Left renal cortex interstitium (tissue), 4 donors: Measurements from ENCODE around the gene MBD3. TPM values are rescaled to one million over a fixed set of nuclear protein-coding genes. Genes with fewer than 3 reads are reported as not detected.

Experiments
- DNase-seq, 4 donors: peaks; one replicate each; pipeline ENCODE4 v3.0.0-alpha.2; 2013; ENCODE audit warnings: low read depth in 4 of 4, low spot score in 2 of 4, missing footprints in 1 of 4
- polyA plus RNA-seq, 4 donors: library from polyadenylated mRNA; unstranded; fragments of 120-200 nt; gene quantifications; one replicate each; pipeline ENCODE4 v1.2.1, GENCODE V29; 2013; ENCODE audit not compliant: insufficient read length in 4 of 4

Gene MBD3
- polyA plus RNA-seq, 4 donors: 43.4 to 85.4 (median 75.7) TPM

GRCh38 chr19:1602091-1602707 lies 9.5 kb upstream of the MBD3 start:
- DNase-seq: no peak

- DNase-seq: no peak
These were observed 9.0 kb upstream of the MBD3 start for GRCh38 chr19:1601613-1602064.

- DNase-seq: no peak
These were observed 6.8 kb upstream of the MBD3 start for GRCh38 chr19:1599460-1599846.

GRCh38 chr19:1598777-1599459 lies 6.3 kb upstream of the MBD3 start:
- DNase-seq: no peak

GRCh38 chr19:1593501-1593772 lies 772 bp upstream of the MBD3 start:
- DNase-seq: no peak

GRCh38 chr19:1592024-1592754 lies 476 bp downstream of the MBD3 start:
- DNase-seq: peak in 3 of 4 donors; percentile 68 to 73 (median 69)

- no peak for DNase-seq
These were observed 1.1 kb downstream of the MBD3 start for GRCh38 chr19:1591421-1592023.

- no peak for DNase-seq
These were observed 1.8 kb downstream of the MBD3 start for GRCh38 chr19:1590641-1591397.

GRCh38 chr19:1587872-1588271 lies 4.8 kb downstream of the MBD3 start:
- no peak for DNase-seq

GRCh38 chr19:1585243-1585580 lies 7.5 kb downstream of the MBD3 start:
- no peak for DNase-seq

GRCh38 chr19:1584500-1585242 lies 8.0 kb downstream of the MBD3 start:
- DNase-seq: no peak

GRCh38 chr19:1582201-1582600 lies 10.5 kb downstream of the MBD3 start:
- no peak for DNase-seq

GRCh38 chr19:1580957-1581356 lies 11.7 kb downstream of the MBD3 start:
- no peak for DNase-seq

- DNase-seq: no peak
These were observed 12.3 kb downstream of the MBD3 start for GRCh38 chr19:1580382-1580781.

- DNase-seq: no peak
These were observed 13.4 kb downstream of the MBD3 start for GRCh38 chr19:1579222-1579621.

GRCh38 chr19:1577929-1578618 lies 14.6 kb downstream of the MBD3 start:
- DNase-seq: no peak

GRCh38 chr19:1577090-1577928 lies 15.4 kb downstream of the MBD3 start:
- no peak for DNase-seq

- DNase-seq: no peak
These were observed 16.2 kb downstream of the MBD3 start for GRCh38 chr19:1576242-1577089.
